IMR-90 (cell line): ENCODE measurements around the gene RPS28. TPM values are rescaled to one million over a fixed set of nuclear protein-coding genes. Genes with fewer than 3 reads are reported as not detected.
A peak's percentile ranks its signal among the peaks of the same experiment; 100 is the strongest.

ENCODE experiments used
- ATAC-seq: fragments of 200-7000 bp; cut with Tn5 transposase; 2 replicates; pipeline ENCODE4 v1.9.1; 2020; ENCODE audit warnings: low read depth, mild to moderate bottlenecking, moderate library complexity
- BruUV-seq: library from RNA; stranded (reverse); fragments of 400-500 nt; replicated peaks from 2 replicates; lab custom pipeline; 2021; lab: Mats Ljungman, UMichigan
- CTCF ChIA-PET: fragments of 300-600 bp; formaldehyde crosslinking; extraction: SDS; loops from one replicate; lab custom pipeline; 2021; ENCODE audit warnings: antibody characterized with exemption; lab: Yijun Ruan, JAX
- POLR2A ChIA-PET: fragments of 300-600 bp; sonication (Branson Sonifier 250); formaldehyde crosslinking; loops from one replicate; lab custom pipeline; 2022; ENCODE audit warnings: antibody characterized with exemption; ENCODE audit not compliant: unreplicated experiment; lab: Charles Lee
- DNase-seq: peaks from one replicate; pipeline ENCODE4 v3.0.0; 2013
- H2AFZ ChIP-seq: replicated peaks from 2 replicates; pipeline ENCODE3; 2013; ENCODE audit warnings: low read length, mild to moderate bottlenecking; ENCODE audit not compliant: poor library complexity
- H2AK5ac ChIP-seq: 2 replicates; pipeline ENCODE4 v1.6.1; 2013; ENCODE audit warnings: low read depth, low read length, inconsistent platforms
- H2AK9ac ChIP-seq: replicated peaks from 2 replicates; pipeline ENCODE3; 2013; ENCODE audit warnings: mild to moderate bottlenecking, low read depth, low read length, moderate library complexity; ENCODE audit not compliant: poor library complexity
- H2BK120ac ChIP-seq: 2 replicates; pipeline ENCODE4 v1.6.1; 2013; ENCODE audit warnings: low read depth, low read length, inconsistent platforms
- H2BK15ac ChIP-seq: 3 replicates; pipeline ENCODE4 v1.6.1; 2013; ENCODE audit warnings: low read depth, low read length, inconsistent platforms
- H2BK20ac ChIP-seq: 2 replicates; pipeline ENCODE4 v1.6.1; 2013; ENCODE audit warnings: low read depth, mild to moderate bottlenecking, inconsistent platforms, low read length, moderate library complexity
- H2BK5ac ChIP-seq: 2 replicates; pipeline ENCODE4 v1.6.1; 2013; ENCODE audit warnings: mild to moderate bottlenecking, low read depth, low read length, inconsistent platforms; ENCODE audit not compliant: poor library complexity, severe bottlenecking
- H3K14ac ChIP-seq: replicated peaks from 2 replicates; pipeline ENCODE4 v1.6.1; 2013; ENCODE audit warnings: low read depth, low read length, inconsistent platforms
- H3K18ac ChIP-seq: 2 replicates; pipeline ENCODE4 v1.6.1; 2013; ENCODE audit warnings: low read depth, low read length, control low read depth
- H3K23ac ChIP-seq: 2 replicates; pipeline ENCODE4 v1.6.1; 2013; ENCODE audit warnings: low read depth, low read length, inconsistent platforms
- H3K27ac ChIP-seq: 2 replicates; pipeline ENCODE4 v1.5.1; 2013; ENCODE audit warnings: mild to moderate bottlenecking, control low read depth, low read length; ENCODE audit not compliant: insufficient read depth
- H3K27me3 ChIP-seq: 2 replicates; pipeline ENCODE4 v1.6.1; 2013; ENCODE audit warnings: low read length; ENCODE audit not compliant: control insufficient read depth, insufficient read depth
- H3K36me3 ChIP-seq: 2 replicates; pipeline ENCODE4 v1.6.1; 2013; ENCODE audit warnings: low read length, mixed read lengths; ENCODE audit not compliant: control insufficient read depth, insufficient read depth
- H3K4ac ChIP-seq: 2 replicates; pipeline ENCODE4 v1.6.1; 2013; ENCODE audit warnings: low read depth, low read length, inconsistent platforms
- H3K4me1 ChIP-seq: 2 replicates; pipeline ENCODE4 v1.6.1; 2013; ENCODE audit warnings: low read length, mixed read lengths; ENCODE audit not compliant: control insufficient read depth, insufficient read depth
- H3K4me2 ChIP-seq: 2 replicates; pipeline ENCODE4 v1.6.1; 2013; ENCODE audit warnings: low read depth, mild to moderate bottlenecking, control low read depth, low read length, moderate library complexity
- H3K4me3 ChIP-seq: 2 replicates; pipeline ENCODE4 v1.5.1; 2013; ENCODE audit warnings: low read depth, mild to moderate bottlenecking, control low read depth, low read length, moderate library complexity; ENCODE audit not compliant: insufficient read depth
- H3K56ac ChIP-seq: 2 replicates; pipeline ENCODE4 v1.6.1; 2013; ENCODE audit warnings: low read length, inconsistent platforms; ENCODE audit not compliant: insufficient read depth; ENCODE audit errors: extremely low read depth
- H3K79me1 ChIP-seq, 2 experiments: 2 replicates each; pipeline ENCODE4 v1.6.1; 2013; ENCODE audit warnings: low read length in 2 of 2, inconsistent platforms in 1 of 2, low read depth in 1 of 2
- H3K9ac ChIP-seq: 2 replicates; pipeline ENCODE4 v1.6.1; 2013; ENCODE audit warnings: low read depth, low read length, control low read depth
- H3K9me1 ChIP-seq: 2 replicates; pipeline ENCODE4 v1.6.1; 2013; ENCODE audit warnings: low read length, inconsistent platforms; ENCODE audit not compliant: insufficient read depth
- H3K9me3 ChIP-seq: 2 replicates; pipeline ENCODE4 v1.6.1; 2013; ENCODE audit warnings: low read length; ENCODE audit not compliant: control insufficient read depth, insufficient read depth
- H4K20me1 ChIP-seq: 2 replicates; pipeline ENCODE4 v1.6.1; 2013; ENCODE audit warnings: low read length, inconsistent platforms; ENCODE audit not compliant: insufficient read depth
- H4K5ac ChIP-seq: 2 replicates; pipeline ENCODE4 v1.6.1; 2013; ENCODE audit warnings: mild to moderate bottlenecking, low read depth, low read length, control low read depth
- H4K8ac ChIP-seq, 2 experiments: 2 replicates each; pipeline ENCODE4 v1.6.1; 2013; ENCODE audit warnings: low read depth in 2 of 2, low read length in 2 of 2, control low read depth in 1 of 2, inconsistent platforms in 1 of 2
- H4K91ac ChIP-seq: 2 replicates; pipeline ENCODE4 v1.6.1; 2013; ENCODE audit warnings: low read depth, low read length, inconsistent platforms; ENCODE audit not compliant: insufficient read depth
- BHLHE40 ChIP-seq: fragments of 150-350 bp; IDR thresholded peaks from 2 replicates; pipeline ENCODE4 v1.6.1; 2016; ENCODE audit warnings: mild to moderate bottlenecking, low read depth, low read length
- CEBPB ChIP-seq: IDR thresholded peaks from 2 replicates; pipeline ENCODE4 v1.6.1; 2012; ENCODE audit warnings: low read depth, low read length, improper control_type of control experiment
- CHD1 ChIP-seq: IDR thresholded peaks from 2 replicates; pipeline ENCODE4 v1.6.1; 2012; ENCODE audit warnings: low read depth, low read length, improper control_type of control experiment
- FOS ChIP-seq: fragments of 150-350 bp; IDR thresholded peaks from 2 replicates; pipeline ENCODE4 v1.6.1; 2016; ENCODE audit warnings: low read depth, low read length
- MAFK ChIP-seq: IDR thresholded peaks from 2 replicates; pipeline ENCODE4 v1.6.1; 2012; ENCODE audit warnings: low read depth, low read length, improper control_type of control experiment
- MAZ ChIP-seq: IDR thresholded peaks from 2 replicates; pipeline ENCODE4 v1.6.1; 2012; ENCODE audit warnings: low read depth, mild to moderate bottlenecking, low read length, improper control_type of control experiment, moderate library complexity, borderline replicate concordance
- MXI1 ChIP-seq: IDR thresholded peaks from 2 replicates; pipeline ENCODE4 v1.6.1; 2012; ENCODE audit warnings: low read depth, mild to moderate bottlenecking, low read length, moderate library complexity, borderline replicate concordance
- NFE2L2 ChIP-seq: fragments of 150-350 bp; IDR thresholded peaks from 2 replicates; pipeline ENCODE4 v1.6.1; 2016; ENCODE audit warnings: low read depth, mild to moderate bottlenecking, low read length
- POLR2A ChIP-seq: IDR thresholded peaks from 2 replicates; pipeline ENCODE4 v1.6.1; 2012; ENCODE audit warnings: mild to moderate bottlenecking, low read depth, low read length
- RAD21 ChIP-seq: IDR thresholded peaks from 2 replicates; pipeline ENCODE4 v1.6.1; 2012; ENCODE audit warnings: low read length, improper control_type of control experiment
- RCOR1 ChIP-seq: IDR thresholded peaks from 2 replicates; pipeline ENCODE4 v1.6.1; 2012; ENCODE audit warnings: mild to moderate bottlenecking, low read length, improper control_type of control experiment; ENCODE audit not compliant: insufficient replicate concordance
- SMC3 ChIP-seq: fragments of 150-350 bp; IDR thresholded peaks from 2 replicates; pipeline ENCODE4 v1.6.1; 2016; ENCODE audit warnings: low read depth, mild to moderate bottlenecking, antibody characterized with exemption, low read length, moderate library complexity
- WGBS, 2 experiments: methylation state at CpG; one replicate each; pipeline versions ENCODE4 v1.1.5 to v1.1.7; 2013; ENCODE audit warnings: missing lambda C conversion rate in 2 of 2; ENCODE audit not compliant: insufficient read length in 1 of 2; ENCODE audit errors: extremely low coverage in 2 of 2; 5-methylcytosine and 5-hydroxymethylcytosine counted together
- dilution Hi-C: fragments of 300-500 bp; cut with HindIII; formaldehyde crosslinking; loops from one replicate; pipeline ENCODE4 v1.14.3; 2018; ENCODE audit warnings: low sequenced_read_pairs; ENCODE audit not compliant: unreplicated experiment
- in situ Hi-C: fragments of 300-500 bp; cut with MboI; formaldehyde crosslinking; loops from 3 replicates; pipeline ENCODE4 v1.14.3; 2019; ENCODE audit warnings: low sequenced_read_pairs, inconsistent platforms, mixed read lengths
- intact Hi-C: fragments of 100-400 bp; cut with micrococcal nuclease; formaldehyde crosslinking; loops from 2 replicates; pipeline ENCODE4 v1.10.0; 2022
- polyA plus RNA-seq, 3 experiments: library from polyadenylated mRNA; depleted of rRNA; stranded (reverse); fragments of >200 nt; gene quantifications; 2 replicates each; pipeline ENCODE4 v1.2.3, GENCODE V29; 2012; ENCODE audit warnings: low replicate concordance in 1 of 3
- total RNA-seq: library from RNA; depleted of rRNA; stranded (reverse); fragments of >200 nt; gene quantifications from 2 replicates; pipeline ENCODE4 v1.2.3, GENCODE V29; 2012
- TF ChIP-seq, protein P1 (sequence below): conservative IDR thresholded peaks from 2 replicates; pipeline ENCODE4 v1.5.1; 2012; ENCODE audit warnings: mild to moderate bottlenecking, low read depth, low read length, improper control_type of control experiment
- TF ChIP-seq, protein P2 (sequence below): fragments of 150-350 bp; IDR thresholded peaks from 2 replicates; pipeline ENCODE4 v1.6.1; 2017; ENCODE audit warnings: mild to moderate bottlenecking, antibody characterized with exemption, low read length, low read depth

Gene RPS28
- total and polyA plus RNA-seq, 2 of the 4 experiments (the other 2 are of a cell fraction), result 143 to 643 TPM

DNA sequence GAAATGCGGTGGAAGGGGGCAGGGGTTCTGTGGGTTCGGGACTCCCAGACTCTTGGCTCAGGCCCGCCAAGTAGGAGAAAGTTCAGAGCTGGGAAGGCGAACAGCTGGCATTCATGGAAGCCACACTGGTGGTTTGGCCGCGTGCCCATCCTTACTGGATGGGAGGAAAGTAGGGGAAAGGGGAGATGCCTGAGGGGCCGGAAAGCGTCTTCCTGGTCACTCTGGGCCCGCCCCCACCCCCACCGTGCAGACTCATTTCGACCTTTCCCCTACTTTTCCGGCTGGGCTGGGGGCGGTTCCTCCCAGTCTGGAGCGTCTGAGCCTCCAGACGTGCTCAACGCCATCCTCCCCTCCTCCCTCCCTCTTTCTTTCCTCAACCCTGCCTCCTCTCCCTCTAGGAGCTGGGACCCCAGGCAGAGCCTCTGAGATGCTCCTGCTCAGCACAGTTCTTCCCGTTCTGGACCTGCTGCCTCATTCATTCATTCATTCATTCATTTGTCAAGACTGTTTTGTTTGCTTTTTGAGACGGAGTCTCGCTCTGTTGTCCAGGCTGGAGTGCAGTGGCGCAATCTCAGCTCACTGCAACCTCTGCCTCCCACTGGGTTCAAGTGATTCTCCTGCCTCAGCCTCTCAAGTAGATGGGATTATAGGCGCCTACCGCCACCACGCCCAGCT is 46.2 kb downstream of the RPS28 start:
- no TSS peak for BruUV-seq
- peak overlapping the region; percentile 58 for H2AFZ ChIP-seq
- peak overlapping the region; percentile 33; the same call in 2 of the 3 replicates for H2BK15ac ChIP-seq
- H2BK5ac ChIP-seq, result peak overlapping the region; percentile 65
- H3K4ac ChIP-seq, result peak overlapping the region; percentile 78
- peak overlapping the region; percentile 31 for H2AK9ac ChIP-seq
- 0 out of 2 replicates have a peak, but pooled peaks have one; percentile 36 for TF ChIP-seq BHLHE40
- peak; percentile 55; the same call in 1 of the 2 replicates for TF ChIP-seq MXI1
- TF ChIP-seq MAZ, result peak; percentile 95; the same call in 1 of the 2 replicates
- no peak for TF ChIP-seq SMC3
- TF ChIP-seq RAD21, result peak; percentile 33
- peak; percentile 71 for TF ChIP-seq CEBPB
- TF ChIP-seq POLR2A, result no peak
- TF ChIP-seq MAFK, result no peak
- TF ChIP-seq, protein P1, sequence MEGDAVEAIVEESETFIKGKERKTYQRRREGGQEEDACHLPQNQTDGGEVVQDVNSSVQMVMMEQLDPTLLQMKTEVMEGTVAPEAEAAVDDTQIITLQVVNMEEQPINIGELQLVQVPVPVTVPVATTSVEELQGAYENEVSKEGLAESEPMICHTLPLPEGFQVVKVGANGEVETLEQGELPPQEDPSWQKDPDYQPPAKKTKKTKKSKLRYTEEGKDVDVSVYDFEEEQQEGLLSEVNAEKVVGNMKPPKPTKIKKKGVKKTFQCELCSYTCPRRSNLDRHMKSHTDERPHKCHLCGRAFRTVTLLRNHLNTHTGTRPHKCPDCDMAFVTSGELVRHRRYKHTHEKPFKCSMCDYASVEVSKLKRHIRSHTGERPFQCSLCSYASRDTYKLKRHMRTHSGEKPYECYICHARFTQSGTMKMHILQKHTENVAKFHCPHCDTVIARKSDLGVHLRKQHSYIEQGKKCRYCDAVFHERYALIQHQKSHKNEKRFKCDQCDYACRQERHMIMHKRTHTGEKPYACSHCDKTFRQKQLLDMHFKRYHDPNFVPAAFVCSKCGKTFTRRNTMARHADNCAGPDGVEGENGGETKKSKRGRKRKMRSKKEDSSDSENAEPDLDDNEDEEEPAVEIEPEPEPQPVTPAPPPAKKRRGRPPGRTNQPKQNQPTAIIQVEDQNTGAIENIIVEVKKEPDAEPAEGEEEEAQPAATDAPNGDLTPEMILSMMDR, result no peak
- peak; percentile 44 for TF ChIP-seq RCOR1
- TF ChIP-seq, protein P2, sequence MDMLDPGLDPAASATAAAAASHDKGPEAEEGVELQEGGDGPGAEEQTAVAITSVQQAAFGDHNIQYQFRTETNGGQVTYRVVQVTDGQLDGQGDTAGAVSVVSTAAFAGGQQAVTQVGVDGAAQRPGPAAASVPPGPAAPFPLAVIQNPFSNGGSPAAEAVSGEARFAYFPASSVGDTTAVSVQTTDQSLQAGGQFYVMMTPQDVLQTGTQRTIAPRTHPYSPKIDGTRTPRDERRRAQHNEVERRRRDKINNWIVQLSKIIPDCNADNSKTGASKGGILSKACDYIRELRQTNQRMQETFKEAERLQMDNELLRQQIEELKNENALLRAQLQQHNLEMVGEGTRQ, result no peak
- no peak for TF ChIP-seq FOS
- peak; percentile 66; the same call in 1 of the 2 replicates for TF ChIP-seq NFE2L2
- TF ChIP-seq CHD1, result no peak
- H3K23ac ChIP-seq, result peak overlapping the region; percentile 33; the same call in 1 of the 2 replicates
- peak overlapping the region; percentile 44 to 57; a peak in 3 of 4 replicates for H4K8ac ChIP-seq
- H2BK20ac ChIP-seq, result peak overlapping the region; percentile 54
- peak overlapping the region; percentile 34 for H3K14ac ChIP-seq
- peaks cover 26% of the 10 kb centered on the region for H3K4me1 ChIP-seq
- ATAC-seq, result peak; percentile 82
- ChIA-PET CTCF (interaction anchor here (1.0 kb wide), 1 partner anchor 46 kb away, joined by 4 read pairs; the partner anchor contains the start of gene MARCHF2), POLR2A (interaction anchor here (0.6 kb wide), 1 partner anchor 15 kb away, joined by 3 read pairs; no protein-coding TSS in a partner anchor)
- dilution Hi-C loops, result no loop called here
- 19% methylated on average over 6 of the region's 23 CpGs; no CpG with 5 or more reads in 1 of the 2 experiments for WGBS, 2 experiments
- peak overlapping the region; percentile 62 for H3K18ac ChIP-seq
- peaks cover 8 to 46% of the 10 kb centered on the region in 2 experiments; a peak in 3 of 4 replicates for H3K79me1 ChIP-seq
- H3K56ac ChIP-seq, result 0 out of 2 replicates have a peak overlapping the region, but pooled peaks have one; percentile 6
- DNase-seq, result peak; percentile 98
- H4K5ac ChIP-seq, result no peak overlapping the region
- H3K27me3 ChIP-seq, result no peaks in the 10 kb centered on the region
- peaks cover 19% of the 10 kb centered on the region for H3K9me1 ChIP-seq
- H2BK120ac ChIP-seq, result peak overlapping the region; percentile 86
- in situ Hi-C loops, result no loop called here
- no peak overlapping the region for H3K4me3 ChIP-seq
- H3K9ac ChIP-seq, result no peak overlapping the region
- H4K91ac ChIP-seq, result peak overlapping the region; percentile 74; the same call in 1 of the 2 replicates
- H4K20me1 ChIP-seq, result peaks cover 16% of the 10 kb centered on the region
- H2AK5ac ChIP-seq, result peak overlapping the region; percentile 93
- H3K4me2 ChIP-seq, result peak overlapping the region; percentile 77
- H3K27ac ChIP-seq, result peak overlapping the region; percentile 57; the same call in 1 of the 2 replicates
- peaks cover 14% of the 10 kb centered on the region for H3K36me3 ChIP-seq
- intact Hi-C loops, result loop anchor here (1.0 kb wide), 1 partner anchor 23 kb away; the partner anchor contains the start of gene RAB11B
- no peaks in the 10 kb centered on the region for H3K9me3 ChIP-seq
